ENCODE data around the gene IQSEC3. TPM values are rescaled to one million over a fixed set of nuclear protein-coding genes. Genes with fewer than 3 reads are reported as not detected.

Gene IQSEC3
- total RNA-seq, 2 donors from 2014 or later = 0.32 to 1.6 TPM

GRCh38 chr12:201361-201760 lies 134.8 kb downstream of the IQSEC3 start:
- DNase-seq (ENCODE audit: low spot score in 2 of 2) (no peak), ATAC-seq (no peak)
- no peaks in the 10 kb centered on the region for H3K9me3 Mint-ChIP-seq
- H3K27ac Mint-ChIP-seq = no peak overlapping the region
- no peaks in the 10 kb centered on the region for H3K36me3 Mint-ChIP-seq

- Mint-ChIP-seq H3K36me3 (no peaks in the 10 kb centered on the region), H3K9me3 (no peaks in the 10 kb centered on the region), H3K27ac (no peak overlapping the region)
- no peak for DNase-seq (ENCODE audit: low spot score in 2 of 2)
- no peak for ATAC-seq
These were observed 135.6 kb downstream of the IQSEC3 start for GRCh38 chr12:202081-202731.

- DNase-seq (ENCODE audit: low spot score in 2 of 2) (no peak), ATAC-seq (no peak)
- H3K27ac Mint-ChIP-seq = no peak overlapping the region
- H3K9me3 Mint-ChIP-seq = no peaks in the 10 kb centered on the region
- H3K36me3 Mint-ChIP-seq = no peaks in the 10 kb centered on the region
These were observed 136.5 kb downstream of the IQSEC3 start for GRCh38 chr12:203074-203461.

- Mint-ChIP-seq H3K9me3 (no peaks in the 10 kb centered on the region), H3K27ac (no peak overlapping the region), H3K36me3 (no peaks in the 10 kb centered on the region)
- ATAC-seq (peak in 1 of 2 donors; percentile 51), DNase-seq (ENCODE audit: low spot score in 2 of 2) (no peak)
These were observed 137.1 kb downstream of the IQSEC3 start for GRCh38 chr12:203462-204260.

- H3K27ac Mint-ChIP-seq = no peak overlapping the region
- H3K36me3 Mint-ChIP-seq = no peaks in the 10 kb centered on the region
- no peak for ATAC-seq
- no peaks in the 10 kb centered on the region for H3K9me3 Mint-ChIP-seq
- no peak for DNase-seq (ENCODE audit: low spot score in 2 of 2)
These were observed 137.7 kb downstream of the IQSEC3 start for GRCh38 chr12:204261-204678.

DNA sequence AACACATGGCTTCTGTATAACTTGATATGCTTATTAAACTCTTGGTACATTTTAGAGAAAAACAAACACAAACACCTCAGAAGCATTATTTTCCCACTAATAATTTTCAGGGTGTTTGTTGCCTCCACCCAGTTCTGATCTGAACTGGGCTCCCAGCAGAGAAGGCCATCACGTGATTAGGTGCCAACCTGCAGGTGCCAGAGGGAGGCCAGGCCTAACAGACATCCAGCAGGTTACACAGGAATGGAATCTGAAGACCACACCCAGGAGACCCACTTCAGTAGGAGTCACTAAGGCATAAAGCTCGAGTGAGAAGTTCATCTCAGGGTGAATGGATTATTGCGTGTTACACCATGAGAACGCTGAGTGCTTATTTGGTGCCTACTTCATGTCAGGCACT lies 138.5 kb downstream of the IQSEC3 start:
- Mint-ChIP-seq H3K9me3 (no peaks in the 10 kb centered on the region), H3K36me3 (no peaks in the 10 kb centered on the region), H3K27ac (no peak overlapping the region)
- no peak for ATAC-seq
- no peak for DNase-seq (ENCODE audit: low spot score in 2 of 2)

DNA sequence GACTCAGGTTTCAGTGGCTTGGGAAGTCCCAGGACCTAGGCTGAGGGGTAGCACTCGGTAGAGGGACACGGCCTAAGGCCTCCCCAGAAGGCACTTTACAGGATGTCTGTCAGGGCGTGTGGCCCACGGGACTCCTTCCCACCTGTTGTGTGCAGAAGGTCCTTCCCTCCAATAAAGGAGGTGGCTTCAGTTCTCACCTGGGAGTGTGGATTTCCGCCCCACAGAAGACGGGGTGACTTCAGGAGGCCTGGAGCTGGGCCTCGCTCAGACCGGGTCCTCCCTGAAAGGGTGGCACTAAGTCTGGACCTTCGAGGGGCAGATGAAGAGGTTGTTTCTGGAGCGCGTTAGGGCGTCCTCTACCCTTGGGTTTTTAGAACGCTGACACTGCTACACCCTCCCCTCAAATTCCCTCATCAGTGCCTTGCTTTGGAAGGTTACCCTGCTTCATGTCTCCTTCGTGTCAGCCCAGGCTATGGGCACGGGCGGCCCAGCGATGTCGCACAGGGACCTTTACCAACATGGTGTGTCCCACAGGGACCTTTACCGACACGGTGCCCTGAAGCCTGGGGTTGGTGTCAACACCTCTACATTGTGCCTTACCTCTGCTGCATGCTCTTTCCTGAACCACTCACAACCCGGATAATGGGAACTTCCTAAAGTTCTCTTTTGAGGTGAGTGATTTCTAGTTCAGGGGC lies 140.3 kb downstream of the IQSEC3 start:
- Mint-ChIP-seq H3K36me3 (no peaks in the 10 kb centered on the region), H3K27ac (no peak overlapping the region), H3K9me3 (no peaks in the 10 kb centered on the region)
- ATAC-seq = no peak
- DNase-seq (ENCODE audit: low spot score in 2 of 2) = no peak

DNA sequence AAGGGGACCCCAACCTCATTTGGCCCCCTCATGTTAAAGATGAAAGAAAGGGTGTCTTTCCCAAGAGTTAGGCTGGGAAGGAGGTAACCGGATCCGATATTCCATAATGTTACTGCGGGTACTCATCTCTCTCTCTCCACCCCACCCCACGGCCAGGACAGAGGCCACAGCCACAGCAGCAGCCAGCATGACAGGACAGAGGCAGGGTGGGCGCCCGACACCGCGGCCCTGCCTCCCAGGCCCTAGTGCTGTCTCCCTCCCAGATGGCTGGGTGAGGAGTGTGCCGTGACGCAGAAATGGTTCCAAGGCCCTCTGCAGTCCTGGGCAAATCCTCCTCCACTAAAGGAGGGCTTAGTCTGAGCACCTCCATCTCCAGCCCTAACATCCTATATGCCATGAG lies 141.2 kb downstream of the IQSEC3 start:
- no peaks in the 10 kb centered on the region for H3K9me3 Mint-ChIP-seq
- no peaks in the 10 kb centered on the region for H3K36me3 Mint-ChIP-seq
- no peak for ATAC-seq
- no peak for DNase-seq (ENCODE audit: low spot score in 2 of 2)
- no peak overlapping the region for H3K27ac Mint-ChIP-seq

DNA sequence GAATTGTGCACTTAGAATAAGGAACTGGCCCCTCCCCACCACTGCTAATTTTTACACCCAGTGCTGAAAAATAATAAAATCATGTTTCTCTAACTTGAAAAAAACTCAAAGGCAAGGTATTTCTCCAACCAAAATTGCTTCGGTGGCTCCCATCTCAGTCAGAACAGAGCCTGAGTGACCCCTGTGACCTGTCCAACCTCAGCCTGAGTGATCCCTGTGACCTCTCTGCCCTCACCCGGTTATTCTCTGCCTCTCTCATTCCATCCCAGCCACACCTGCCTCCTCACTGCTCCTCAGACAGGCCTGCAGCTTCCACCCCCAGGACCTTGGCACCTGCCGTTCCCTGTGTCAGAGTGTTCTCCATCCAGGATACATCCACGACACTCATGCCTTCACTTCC lies 142.2 kb downstream of the IQSEC3 start:
- ATAC-seq (no peak), DNase-seq (ENCODE audit: low spot score in 2 of 2) (no peak)
- Mint-ChIP-seq H3K27ac (no peak overlapping the region), H3K36me3 (no peaks in the 10 kb centered on the region), H3K9me3 (no peaks in the 10 kb centered on the region)

- no peaks in the 10 kb centered on the region for H3K36me3 Mint-ChIP-seq
- H3K9me3 Mint-ChIP-seq = no peaks in the 10 kb centered on the region
- ATAC-seq (no peak), DNase-seq (ENCODE audit: low spot score in 2 of 2) (no peak)
- no peak overlapping the region for H3K27ac Mint-ChIP-seq
These were observed 142.7 kb downstream of the IQSEC3 start for GRCh38 chr12:209246-209645.

DNA sequence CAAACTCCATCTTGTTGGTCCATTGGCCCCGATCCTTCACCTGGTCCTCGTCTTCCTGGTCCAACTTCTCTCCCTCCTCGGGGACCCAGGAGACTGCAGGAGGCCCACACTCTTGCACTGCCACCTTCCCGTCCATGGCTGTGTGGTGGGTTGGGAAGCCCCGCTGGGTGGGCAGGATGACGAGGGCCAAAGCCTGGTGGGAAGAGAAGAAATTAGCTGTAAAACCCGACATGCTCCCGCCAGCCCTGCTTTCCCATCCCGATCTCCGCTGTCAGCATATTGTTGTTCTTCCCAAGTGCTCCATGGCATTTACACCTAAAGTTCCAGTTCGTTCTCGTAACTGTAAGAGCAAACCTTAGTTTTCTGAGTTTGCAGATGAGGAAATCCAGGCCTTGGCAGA lies 143.3 kb downstream of the IQSEC3 start:
- no peak for ATAC-seq
- DNase-seq (ENCODE audit: low spot score in 2 of 2) = no peak
- Mint-ChIP-seq H3K27ac (no peak overlapping the region), H3K36me3 (no peaks in the 10 kb centered on the region), H3K9me3 (no peaks in the 10 kb centered on the region)

- Mint-ChIP-seq H3K27ac (peak overlapping the region in 1 of 2 donors; percentile 73), H3K9me3 (no peaks in the 10 kb centered on the region), H3K36me3 (no peaks in the 10 kb centered on the region)
- ATAC-seq = no peak
- DNase-seq (ENCODE audit: low spot score in 2 of 2) = no peak
These were observed 143.9 kb downstream of the IQSEC3 start for GRCh38 chr12:210277-211141.

GRCh38 chr12:211142-211465 lies 144.5 kb downstream of the IQSEC3 start:
- H3K27ac Mint-ChIP-seq = peak overlapping the region in 1 of 2 donors; percentile 17
- no peak for ATAC-seq

DNA sequence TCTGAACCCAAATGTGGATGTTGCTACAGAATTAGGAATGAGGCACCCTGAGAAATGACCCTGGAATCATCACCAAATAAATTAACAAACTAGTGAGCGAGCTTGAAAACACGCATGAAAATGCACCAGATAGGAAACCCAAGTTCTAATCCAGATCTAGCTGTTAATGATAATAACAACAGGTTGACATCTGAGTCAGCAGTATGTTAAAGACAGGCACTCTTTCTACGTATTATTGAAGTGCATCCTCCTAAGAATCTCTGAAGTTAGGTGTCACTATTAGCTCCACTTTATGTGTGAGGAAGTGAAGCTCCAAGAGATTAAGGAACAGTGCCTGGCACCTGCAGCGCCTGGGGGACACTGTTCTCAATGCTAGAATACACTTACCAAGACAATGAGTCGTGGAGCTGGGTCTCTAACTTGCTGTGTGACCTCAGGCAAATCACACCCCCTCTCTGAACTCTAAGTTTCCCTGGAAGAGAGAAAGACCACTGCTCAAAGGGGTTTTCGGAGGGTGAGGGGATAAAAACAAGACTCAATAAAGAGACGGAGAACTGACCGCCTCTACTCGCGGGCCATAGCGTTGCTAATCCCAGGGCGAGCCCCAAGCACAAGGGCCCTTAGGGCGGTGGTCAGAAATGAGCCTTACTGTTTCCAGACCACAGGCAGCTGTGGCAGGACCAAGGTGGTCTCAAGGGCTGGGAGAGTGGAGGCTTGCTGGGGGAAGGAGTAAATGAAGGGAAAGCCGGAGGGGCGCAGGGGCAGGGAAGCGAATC lies 145.3 kb downstream of the IQSEC3 start:
- Mint-ChIP-seq H3K9me3 (no peaks in the 10 kb centered on the region), H3K36me3 (no peaks in the 10 kb centered on the region), H3K27ac (peak overlapping the region in 1 of 2 donors; percentile 69)
- DNase-seq (ENCODE audit: low spot score in 2 of 2) (no peak), ATAC-seq (no peak)

More at GRCh38 chr12:211142-211465, 144.5 kb downstream of the IQSEC3 start:
- Mint-ChIP-seq H3K36me3 (no peaks in the 10 kb centered on the region), H3K9me3 (no peaks in the 10 kb centered on the region)
- no peak for DNase-seq (ENCODE audit: low spot score in 2 of 2)

DNA sequence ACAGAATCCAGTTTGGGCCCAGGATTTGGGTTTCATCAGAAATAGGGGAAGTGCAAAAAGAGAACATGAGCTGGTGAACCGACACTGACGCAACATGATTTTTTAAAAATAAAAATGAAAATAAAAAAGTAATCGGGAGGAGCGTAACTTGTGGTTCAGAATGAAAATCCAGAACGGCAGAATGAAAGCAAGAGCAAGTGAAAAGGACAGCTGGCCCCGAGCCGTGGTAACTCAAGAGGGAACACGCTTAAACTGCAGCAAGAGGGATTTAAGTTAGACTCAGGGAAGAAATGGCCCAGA lies 145.8 kb downstream of the IQSEC3 start:
- ATAC-seq (no peak), DNase-seq (ENCODE audit: low spot score in 2 of 2) (no peak)
- no peaks in the 10 kb centered on the region for H3K36me3 Mint-ChIP-seq
- H3K27ac Mint-ChIP-seq = peak overlapping the region in 1 of 2 donors; percentile 69
- H3K9me3 Mint-ChIP-seq = no peaks in the 10 kb centered on the region
